ENCODE measurements around the gene HOXA7.

The HOXA7 gene

DNA sequence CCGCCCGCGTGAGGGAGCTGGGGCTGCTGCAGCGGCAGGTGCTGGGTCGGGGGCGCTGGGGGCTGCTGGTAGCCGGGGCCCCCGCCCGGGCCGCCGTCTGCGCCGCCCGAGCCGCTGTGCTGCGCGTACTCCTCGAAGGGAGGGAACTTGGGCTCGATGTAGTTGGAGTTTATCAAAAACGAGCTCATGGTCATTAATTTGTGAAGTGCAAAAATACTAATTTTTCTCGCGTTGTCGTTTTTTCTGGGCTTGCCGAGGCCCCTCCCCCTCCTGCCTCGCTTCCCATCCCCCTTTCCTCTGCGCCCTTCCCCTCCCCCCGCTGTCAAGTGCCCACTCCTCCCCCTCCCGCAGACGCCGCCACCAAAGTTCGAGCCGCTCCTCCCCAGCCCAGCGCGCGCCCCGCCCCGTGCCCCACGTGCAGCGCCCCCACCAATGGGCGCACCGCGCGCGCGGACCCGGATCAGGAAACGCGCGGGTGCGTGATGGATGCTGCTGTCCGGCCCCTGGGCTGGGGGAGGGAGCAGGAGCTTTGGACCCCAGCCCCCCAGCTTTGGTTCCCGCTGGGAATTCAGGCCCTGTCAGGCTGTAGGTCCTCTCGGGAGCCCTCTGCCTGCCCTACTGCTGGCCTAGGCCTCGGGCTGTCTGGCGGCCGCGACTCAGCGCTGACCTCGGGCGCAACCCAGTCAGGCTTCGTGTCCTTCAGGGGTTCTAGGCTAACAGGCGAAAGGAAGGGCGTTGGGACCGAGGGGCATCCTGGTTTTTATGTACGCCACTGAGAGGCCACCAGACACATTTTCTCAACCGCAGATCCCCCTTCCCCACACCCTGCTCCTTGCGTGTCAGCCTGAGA, 25.7 kb downstream of the HOXA7 start, which contains the start of gene HOXA4:
Gene HOXA4 (minus strand): TSS at position 218 of the 850 bp plus-strand sequence. CDS start 24 bp downstream, at position 194.
- no peak for DNase-seq

DNA sequence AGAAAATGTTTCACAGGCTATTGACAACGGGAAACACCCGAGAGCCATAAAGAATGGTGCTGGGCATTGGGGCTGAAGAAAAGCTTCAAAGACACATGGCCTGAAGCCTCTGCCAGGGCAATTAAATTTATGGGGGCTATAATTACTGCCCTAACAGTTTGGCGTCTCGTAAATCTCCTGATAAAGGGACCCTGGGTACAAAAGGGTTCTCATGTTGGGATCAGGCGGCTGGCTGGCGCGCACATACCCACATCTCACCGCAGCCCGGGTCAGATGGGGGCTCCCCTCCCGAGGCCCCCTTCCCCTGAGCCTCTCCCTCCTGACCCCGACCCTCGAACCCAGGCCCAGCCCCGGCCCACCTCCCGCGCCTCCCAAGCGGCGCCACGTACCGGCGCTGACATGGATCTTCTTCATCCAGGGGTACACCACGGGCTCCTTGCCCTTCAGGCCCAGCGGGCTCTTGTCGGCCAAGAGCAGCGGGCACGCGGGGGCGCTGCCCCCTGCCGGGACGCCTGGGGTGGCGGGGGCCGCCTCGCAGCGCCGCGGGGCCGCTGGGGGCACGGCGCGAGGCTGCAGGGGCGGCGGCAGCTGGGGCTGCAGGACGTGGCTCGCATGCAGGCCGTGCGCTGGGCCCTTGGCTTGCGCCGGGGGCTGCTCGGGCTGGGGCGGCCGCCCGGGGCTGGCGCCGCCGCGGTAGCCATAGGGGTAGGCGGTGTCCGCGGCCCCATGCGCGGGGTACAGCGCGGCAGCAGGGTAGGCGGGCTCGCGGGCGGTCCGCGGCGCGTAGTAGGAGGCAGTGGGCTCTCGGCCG, 26.5 kb downstream of the HOXA7 start:
- no peak for DNase-seq

DNA sequence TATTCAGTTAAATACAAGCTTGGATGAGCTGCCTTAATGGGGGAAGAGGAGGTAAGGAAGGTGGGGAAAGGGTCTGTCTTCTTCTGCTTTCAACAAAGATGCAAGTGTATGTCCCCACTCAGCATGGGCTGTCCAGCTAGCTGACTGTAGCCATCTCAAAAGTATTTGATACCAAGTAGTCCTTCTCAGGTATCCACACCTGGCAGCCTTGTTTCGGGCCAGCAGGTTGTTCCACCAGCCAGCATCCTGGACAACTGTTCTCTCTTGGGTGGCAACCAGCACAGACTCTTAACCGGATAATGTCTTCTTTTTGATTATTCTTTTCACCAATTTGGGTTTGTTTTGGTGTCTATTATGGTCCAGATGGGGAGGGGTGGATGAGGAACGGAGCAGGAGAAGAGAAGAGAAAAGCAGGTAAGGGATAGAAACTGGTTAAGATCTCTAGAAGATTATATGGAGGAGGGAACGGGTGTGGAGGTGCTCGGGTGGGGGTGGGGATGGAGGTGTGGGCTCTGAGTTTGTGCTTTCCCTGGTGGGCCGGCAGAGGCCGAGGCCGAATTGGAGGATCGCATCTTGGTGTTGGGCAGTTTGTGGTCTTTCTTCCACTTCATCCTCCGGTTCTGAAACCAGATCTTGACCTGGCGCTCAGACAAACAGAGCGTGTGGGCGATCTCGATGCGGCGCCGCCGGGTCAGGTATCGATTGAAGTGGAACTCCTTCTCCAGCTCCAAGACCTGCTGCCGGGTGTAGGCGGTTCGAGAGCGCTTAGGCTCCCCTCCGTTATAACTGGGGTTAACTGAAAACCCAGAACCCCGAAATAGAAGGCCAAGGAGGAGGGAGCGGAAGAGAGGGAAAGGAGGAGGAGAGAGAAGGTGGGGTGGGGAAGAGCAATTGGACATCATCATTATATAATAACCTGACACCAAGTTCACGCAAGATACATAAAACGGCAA, 27.4 kb downstream of the HOXA7 start:
- DNase-seq = no peak

DNA sequence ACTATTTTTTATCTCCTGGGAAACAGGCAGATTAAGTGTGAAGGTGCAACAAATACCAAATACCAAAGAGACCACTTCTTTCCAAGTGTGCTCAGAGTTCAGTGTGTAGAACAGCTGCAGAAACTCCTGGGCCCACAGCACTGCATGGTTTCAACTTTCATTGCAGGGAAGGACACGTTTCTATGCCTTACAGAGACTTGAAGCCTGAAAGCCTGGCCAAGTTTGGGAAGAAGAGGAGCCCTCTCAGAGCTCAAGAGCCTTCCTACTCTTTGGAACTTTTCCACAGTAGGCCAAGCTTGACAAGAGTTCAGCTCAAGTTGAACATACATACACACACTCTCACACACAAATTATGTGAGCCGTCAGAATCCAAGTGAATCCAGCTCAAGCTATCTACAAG, 28.4 kb downstream of the HOXA7 start:
- DNase-seq = no peak

DNA sequence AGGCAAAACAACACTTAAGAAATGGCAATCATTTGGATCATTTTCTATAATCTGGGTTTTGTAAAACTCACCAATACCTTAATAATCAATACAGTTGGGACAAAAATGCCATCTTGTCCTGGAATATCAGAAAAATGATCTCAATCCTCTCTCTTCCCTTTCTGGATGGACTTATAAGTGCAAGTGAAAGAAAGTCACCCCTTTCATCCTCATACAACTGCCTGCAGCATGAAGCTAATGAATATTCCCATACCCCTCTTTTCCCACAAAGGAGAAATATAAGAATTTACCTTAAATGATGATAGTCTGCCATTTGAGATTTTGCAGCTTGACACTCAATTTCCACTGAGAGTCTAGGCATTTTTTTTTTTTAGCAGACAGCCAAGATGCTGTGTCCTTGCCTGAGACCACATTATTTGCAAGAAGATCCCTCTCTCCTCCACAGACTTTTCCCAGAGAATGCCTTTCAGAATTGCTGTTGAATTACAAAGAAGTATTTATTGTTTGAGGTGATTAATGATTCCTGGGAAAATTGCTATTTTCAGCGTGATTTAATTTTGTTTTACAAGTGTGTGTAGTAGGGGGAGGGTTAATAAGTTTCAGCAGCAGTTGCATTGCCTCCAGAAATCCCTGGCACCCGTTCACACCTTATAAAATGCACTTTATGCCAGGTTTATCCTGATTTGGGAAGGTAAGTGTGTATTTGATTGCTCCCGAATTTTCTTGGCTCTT, 29.7 kb downstream of the HOXA7 start:
- DNase-seq = no peak

DNA sequence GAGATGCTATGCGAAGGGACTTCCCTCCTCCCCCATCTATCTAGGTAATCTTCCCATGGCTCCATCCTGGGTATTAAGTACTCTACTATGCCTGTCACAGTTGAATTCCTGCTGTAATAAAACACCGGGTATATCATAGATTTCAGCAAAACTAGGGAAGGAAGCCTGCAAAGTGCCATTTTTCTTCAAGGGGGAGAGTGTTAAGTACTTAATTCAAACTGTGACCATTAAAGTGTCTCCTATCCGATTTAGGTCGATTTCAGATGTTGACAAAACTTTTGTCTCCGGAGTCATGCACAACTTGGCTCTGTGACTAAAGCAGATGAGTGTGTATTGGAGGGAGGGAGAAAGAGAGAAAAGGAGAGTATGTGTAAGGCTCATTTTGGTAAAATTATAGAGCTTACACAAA, 30.5 kb downstream of the HOXA7 start:
- DNase-seq = no peak

DNA sequence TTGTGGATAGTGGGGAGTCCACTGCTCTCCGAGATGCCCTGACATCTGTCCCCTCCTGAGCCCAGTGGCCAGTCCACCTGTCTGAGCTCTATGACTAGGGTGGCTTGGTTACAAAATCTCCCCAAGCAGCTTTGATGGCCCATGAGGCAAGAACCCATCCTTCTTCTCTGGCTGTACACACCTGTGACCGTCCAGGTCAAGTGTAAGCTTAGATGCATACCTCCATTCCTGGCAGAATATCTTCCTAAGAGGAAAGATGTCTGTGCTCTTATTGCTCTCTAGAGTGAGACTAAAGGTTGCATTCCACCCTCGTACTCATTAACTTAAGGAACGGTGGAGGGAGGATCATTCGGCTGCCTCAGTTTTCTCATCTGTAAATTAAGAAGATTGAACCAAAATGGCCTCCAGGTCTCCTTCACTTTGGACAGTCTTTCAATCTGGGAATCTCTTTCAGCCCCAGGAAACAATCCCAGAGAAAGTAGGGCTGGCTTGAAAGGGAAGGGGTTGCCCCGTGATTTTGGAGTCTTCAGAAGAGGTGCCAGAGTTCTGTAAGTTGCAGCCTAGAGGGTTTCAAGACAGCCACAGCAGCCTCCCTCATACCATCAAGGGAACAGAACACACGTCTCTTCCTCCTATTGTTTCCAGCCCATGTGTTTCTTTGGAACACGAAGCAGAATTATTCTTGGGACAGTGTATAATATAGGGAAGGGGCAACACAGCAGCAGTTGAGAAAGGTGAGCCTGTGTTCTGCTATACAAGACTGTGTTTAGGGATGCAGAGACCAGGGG, 31.4 kb downstream of the HOXA7 start:
- DNase-seq = no peak

DNA sequence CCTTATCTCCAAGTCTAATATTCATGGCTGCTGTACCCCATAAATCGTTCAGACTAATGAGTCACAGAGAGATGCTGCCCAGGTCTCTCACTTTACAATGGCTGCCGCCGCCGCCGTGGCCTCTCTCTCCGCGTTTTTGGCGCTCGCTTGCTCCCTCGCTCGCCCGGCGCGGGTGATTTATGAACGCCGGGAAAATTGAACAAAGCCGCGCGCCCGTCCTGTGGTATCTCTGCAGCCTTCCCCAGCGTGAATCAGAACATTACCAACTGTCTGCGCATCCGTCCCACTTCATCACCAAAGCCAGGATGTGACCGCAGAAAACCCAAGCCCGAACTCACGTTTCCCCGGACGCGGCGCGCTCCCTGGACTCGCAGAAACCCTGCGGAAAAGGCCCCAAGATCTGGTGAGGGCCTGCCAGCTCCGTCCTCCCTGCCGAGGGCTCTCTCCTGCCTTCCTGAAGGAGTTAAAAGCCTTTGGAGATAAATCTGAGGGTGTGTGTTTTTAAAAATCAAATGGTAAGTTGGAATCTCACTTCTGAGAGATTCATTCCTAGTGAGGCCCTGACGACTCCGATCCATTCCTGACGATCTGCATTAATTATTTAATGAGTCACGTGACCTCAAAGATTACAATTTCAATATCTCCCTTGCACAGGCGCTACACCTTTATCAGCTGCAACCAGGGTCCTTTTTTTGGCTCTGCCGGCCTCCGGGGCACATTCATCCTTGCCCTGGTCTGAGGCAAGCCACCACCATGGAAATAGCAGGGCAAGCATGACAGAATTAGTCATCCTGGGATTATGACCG, 32.2 kb downstream of the HOXA7 start:
- DNase-seq = no peak

DNA sequence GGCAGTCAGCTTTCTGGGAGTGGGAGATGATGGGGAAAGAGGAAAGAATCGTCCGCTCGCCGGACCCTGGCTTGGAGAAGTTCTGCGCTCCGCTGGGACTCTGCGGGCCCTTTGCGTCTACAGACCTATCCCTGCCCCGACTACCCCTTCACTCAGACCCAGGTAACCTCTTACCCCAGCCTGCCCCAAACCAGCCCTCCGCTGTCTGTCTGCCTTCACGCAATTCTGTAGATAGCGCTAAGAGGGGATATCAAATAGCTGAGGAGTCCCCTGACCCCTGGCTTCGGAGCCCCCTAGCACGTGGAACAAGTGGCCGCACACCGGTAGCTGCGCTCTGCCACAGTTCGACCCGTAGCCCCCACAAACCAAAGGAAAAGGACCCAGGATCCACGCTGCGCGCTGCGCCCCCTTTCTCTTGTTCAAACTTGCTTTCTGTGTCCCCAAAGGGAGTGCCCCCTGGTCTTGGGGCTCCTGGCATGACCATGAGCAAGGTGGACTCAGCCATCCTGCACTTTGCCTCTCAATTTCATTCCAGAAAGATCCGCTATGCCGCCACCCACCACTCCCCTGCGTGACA, 32.9 kb downstream of the HOXA7 start:
- DNase-seq = no peak

DNA sequence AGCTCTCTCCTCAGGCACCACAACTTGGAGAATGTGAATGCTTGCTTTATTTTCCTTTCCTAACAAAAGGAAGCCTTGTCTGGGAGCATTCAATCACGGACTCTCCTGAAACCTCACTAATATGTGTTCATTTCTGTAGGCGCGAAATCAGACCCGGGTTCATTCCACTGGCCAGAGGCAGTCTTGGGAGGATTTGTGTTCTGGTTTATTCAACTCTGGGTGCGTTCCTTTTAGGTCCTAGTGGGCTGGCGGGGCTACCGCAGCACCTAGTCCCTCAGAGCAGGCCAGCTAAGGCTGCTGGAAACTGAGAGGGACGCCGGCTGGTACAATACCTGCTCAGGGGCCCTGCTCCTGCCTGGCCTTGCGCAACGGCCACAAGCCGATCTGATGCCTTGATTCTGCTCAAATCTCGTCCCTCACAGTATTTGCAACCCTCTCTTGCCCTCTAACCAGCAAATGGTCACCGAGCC, 33.4 kb downstream of the HOXA7 start:
- DNase-seq = no peak

DNA sequence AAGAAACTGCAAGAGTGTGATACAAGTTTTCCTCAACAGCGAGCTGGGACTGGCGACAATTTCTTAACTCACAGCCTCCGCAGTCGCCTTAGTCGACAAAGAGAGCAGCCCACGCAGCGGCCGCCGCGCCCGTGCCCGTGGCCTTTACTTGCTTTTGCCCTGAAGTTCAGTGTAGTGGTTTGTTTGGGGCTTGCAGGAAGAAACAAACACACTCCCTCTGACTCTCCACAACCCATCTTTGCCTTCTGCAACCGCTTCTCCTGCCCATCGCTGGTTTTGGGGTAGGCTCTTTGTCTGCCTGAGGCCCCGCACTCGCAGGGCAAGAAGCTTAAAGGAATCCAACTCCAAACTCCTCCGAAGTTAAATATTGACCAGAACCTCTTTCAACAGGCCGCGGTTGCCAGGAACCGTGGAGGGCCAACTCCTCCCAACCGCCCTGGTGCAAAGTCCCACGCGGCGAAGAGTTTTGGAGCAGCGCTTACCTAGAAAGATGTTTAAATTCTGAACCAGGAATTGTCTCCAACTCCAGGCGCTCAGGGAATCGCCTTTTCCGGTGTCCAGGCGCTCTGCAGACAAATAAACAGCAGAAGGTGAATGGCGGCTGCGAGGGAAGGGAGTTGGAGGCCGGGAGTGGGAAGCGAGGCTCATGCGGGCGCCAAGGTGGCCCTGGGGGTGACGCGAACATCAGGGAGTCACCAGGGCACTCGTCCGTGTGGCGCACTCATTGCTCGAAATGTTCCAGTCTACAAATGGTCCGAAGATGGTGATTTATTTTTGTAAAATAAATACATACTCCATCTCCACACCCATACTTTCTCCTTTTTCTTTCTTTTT, 34.2 kb downstream of the HOXA7 start:
- DNase-seq = no peak

DNA sequence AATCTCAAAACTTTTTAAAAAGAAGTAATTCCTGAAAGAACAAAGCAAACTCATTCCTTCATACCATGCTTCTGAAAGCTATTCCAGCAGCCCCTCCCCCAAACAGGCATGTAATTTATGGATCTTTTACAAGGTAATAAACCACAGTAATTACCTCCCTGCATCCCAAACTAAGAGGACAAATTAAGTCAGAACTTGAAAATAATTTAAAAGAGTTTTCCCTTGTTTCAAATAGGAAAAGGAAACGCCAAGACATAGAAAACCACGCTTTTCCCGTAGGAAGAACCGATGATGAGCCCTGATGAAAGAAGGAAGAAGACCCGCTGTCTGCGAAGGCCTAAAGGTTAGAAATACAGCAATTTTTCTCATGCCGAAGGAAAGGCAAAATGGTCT, 34.8 kb downstream of the HOXA7 start:
- no peak for DNase-seq

DNA sequence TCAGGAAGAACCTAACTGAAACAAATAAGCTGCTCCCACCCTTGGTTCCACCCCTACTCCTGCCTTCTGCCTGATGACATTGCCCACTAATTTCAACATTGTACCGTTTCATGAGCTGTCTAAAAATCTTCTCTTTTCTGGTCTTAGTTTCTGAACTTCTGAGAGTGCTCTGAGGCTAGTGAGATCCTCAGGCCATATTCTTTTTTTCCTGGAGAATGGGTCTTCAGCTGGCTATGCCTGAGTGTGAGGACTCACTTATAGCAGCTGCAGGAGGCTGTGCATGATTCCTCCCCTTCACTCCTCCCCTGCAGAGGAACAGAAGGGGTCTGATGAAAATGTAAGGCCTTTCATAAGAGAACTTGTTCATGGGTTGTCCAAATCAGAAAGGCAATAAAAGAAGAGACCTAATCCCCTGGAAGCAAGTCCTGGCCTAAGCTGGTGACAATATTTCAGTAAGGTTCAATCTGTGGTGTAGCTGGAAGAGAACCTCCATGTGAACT, 37.0 kb downstream of the HOXA7 start:
- no peak for DNase-seq

DNA sequence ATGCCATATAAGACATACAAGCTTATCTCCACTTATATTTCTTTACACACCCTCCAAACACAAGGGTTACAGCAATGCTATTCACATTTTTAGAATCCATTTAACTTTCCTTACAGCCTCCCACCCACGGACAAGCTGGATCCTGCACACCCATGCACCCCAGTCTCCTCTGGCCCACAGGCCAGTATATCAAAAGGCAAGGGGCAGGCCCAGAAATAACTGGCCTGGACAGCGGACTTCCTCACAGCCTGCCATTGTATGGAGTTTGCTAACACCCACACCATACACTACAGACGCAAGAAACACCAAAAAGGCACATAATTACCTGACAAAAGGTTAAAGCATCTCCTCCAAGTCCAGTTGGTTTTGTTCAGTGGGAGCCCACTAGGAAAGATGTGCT, 37.9 kb downstream of the HOXA7 start:
- DNase-seq = no peak

DNA sequence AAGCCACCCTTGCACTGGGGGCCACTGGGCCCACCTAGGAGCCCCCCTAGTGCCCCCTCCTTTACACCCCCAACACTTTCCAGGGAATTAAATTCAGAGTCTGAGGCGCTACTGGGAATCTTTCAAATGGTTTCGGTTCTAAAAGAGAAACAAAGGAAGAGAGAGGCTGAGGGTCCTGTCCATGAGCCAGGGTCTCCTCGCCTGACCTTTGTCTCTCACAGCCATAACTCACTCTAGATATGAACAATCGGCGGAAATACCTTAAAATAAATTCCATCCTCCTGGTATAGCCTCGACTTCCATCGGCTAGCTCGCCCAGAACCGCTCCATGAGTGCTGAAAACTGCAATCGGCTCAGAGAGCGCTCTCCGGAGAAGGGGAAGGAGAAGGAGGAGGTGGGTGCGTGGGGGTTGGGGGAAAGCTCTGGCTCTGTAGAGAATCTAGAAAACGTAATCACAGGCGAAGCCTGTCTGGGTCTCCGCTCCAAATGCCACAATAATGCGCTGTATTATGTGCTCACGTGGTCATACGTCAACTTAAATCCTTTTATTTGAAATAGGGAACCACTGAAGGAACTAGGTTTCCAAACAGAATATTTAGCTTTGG, 38.5 kb downstream of the HOXA7 start:
- no peak for DNase-seq

DNA sequence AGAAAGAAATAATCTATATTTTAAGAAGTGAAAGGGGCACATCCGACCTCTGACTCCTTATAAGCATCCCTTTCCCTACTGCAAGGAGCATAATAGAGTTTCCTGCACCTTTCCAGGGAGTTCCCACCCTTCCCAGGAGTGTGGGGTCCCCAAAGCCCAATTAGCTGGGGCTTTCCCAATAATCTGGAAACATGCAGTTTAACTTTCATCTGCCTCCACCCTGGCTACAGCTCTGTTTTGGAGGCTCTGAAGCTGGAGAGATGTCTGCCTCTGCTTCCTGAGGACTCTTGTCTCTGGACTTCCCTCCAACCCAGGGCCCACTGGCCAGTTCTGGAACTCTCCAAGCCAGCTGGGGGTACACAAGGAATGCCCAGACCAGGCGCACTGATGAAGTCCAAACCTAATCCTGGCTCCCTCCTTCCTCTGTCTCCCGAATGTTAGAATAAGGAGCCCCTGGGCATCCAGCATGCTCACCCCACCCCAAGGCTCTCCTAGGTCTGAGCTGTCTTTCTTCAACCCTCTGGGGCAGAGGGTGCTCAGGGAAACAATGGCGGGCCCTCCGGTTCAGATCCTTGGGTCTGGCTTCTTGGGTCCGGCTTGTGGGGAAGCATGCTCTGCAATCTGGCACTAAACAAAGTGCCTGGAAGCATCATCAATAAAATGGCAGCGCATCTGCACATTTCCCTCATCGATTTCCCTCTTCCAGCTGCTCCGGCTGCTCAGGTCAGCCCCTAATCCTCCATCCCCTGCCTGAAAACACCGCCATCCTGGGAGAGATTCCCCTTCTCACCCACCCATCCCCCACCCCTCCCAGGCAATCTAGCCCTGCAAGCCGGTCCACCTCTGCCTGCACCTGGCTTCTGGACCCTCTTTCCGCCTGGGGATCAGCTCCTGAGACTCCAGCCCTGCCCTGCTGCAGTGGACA, 39.3 kb downstream of the HOXA7 start:
- DNase-seq = no peak

All from 8988T (cell line).